GM12878 (cell line): Measurements from ENCODE around the gene SRRM3. TPM values are rescaled to one million over a fixed set of nuclear protein-coding genes. Genes with fewer than 3 reads are reported as not detected.

ENCODE experiments used
- ATF3 ChIP-seq: IDR thresholded peaks from 2 replicates; pipeline ENCODE4 v1.6.1; 2011; ENCODE audit warnings: low read depth, mild to moderate bottlenecking, low read length, moderate library complexity, borderline replicate concordance; ENCODE audit errors: extremely low read depth
- BCLAF1 ChIP-seq: fragments of 450-650 bp; IDR thresholded peaks from 2 replicates; pipeline ENCODE4 v1.6.1; 2017; ENCODE audit warnings: antibody characterized with exemption, mild to moderate bottlenecking, moderate library complexity
- CBFB ChIP-seq: IDR thresholded peaks from 2 replicates; pipeline ENCODE4 v1.6.1; 2016; ENCODE audit warnings: antibody characterized with exemption, low read depth
- CTCF ChIP-seq, 3 experiments: IDR thresholded peaks in 2 of 3; conservative IDR thresholded peaks in 1 of 3; 2 replicates each; pipeline ENCODE4 v1.5.1; 2011; ENCODE audit warnings: low read depth in 3 of 3, low read length in 3 of 3, mild to moderate bottlenecking in 3 of 3, control low read depth in 2 of 3, moderate library complexity in 2 of 3, inconsistent platforms in 1 of 3, mixed read lengths in 1 of 3; ENCODE audit not compliant: control insufficient read depth in 2 of 3, insufficient read depth in 1 of 3; ENCODE audit errors: extremely low read depth in 1 of 3
- E2F4 ChIP-seq: IDR thresholded peaks from 2 replicates; pipeline ENCODE4 v1.6.1; 2012; ENCODE audit warnings: low read depth, low read length, improper control_type of control experiment
- E4F1 ChIP-seq: fragments of 450-650 bp; IDR thresholded peaks from 2 replicates; pipeline ENCODE4 v1.6.1; 2018; ENCODE audit warnings: borderline replicate concordance, mild to moderate bottlenecking; ENCODE audit not compliant: partially characterized antibody
- EGR1 ChIP-seq, 2 experiments: IDR thresholded peaks; 1 replicate in 1 of 2; 2 replicates in 1 of 2; pipeline ENCODE4 v1.6.1; 2011 to 2012; ENCODE audit warnings: low read depth in 2 of 2, low read length in 2 of 2, borderline replicate concordance in 1 of 2, mild to moderate bottlenecking in 1 of 2, moderate library complexity in 1 of 2
- EP300 ChIP-seq, 2 experiments: fragments of 150-350 bp in 1 of 2; IDR thresholded peaks; 2 replicates each; pipeline ENCODE4 v1.6.1; 2011 to 2012; ENCODE audit warnings: low read depth in 2 of 2, low read length in 2 of 2, borderline replicate concordance in 1 of 2, improper control_type of control experiment in 1 of 2, inconsistent platforms in 1 of 2; ENCODE audit not compliant: control insufficient read depth in 1 of 2
- ESRRA ChIP-seq: IDR thresholded peaks from 2 replicates; pipeline ENCODE4 v1.6.1; 2012; ENCODE audit warnings: mild to moderate bottlenecking, low read length, improper control_type of control experiment
- MEF2A ChIP-seq: IDR thresholded peaks from 2 replicates; pipeline ENCODE4 v1.6.1; 2011; ENCODE audit warnings: low read depth, mild to moderate bottlenecking, low read length, moderate library complexity; ENCODE audit not compliant: insufficient read depth
- MTA3 ChIP-seq: IDR thresholded peaks from 2 replicates; pipeline ENCODE4 v1.6.1; 2012; ENCODE audit warnings: low read length, inconsistent platforms, borderline replicate concordance
- NR2C1 ChIP-seq: fragments of 450-650 bp; IDR thresholded peaks from 2 replicates; pipeline ENCODE4 v1.6.1; 2017; ENCODE audit warnings: antibody characterized with exemption, mild to moderate bottlenecking, moderate library complexity
- NR2F1 ChIP-seq: fragments of 450-650 bp; conservative IDR thresholded peaks from 2 replicates; pipeline ENCODE4 v1.6.1; 2017; ENCODE audit warnings: mild to moderate bottlenecking
- NRF1 ChIP-seq: conservative IDR thresholded peaks from 2 replicates; pipeline ENCODE4 v1.6.1; 2011; ENCODE audit warnings: mild to moderate bottlenecking, low read depth, low read length, improper control_type of control experiment
- POLR2AphosphoS5 ChIP-seq: IDR thresholded peaks from 2 replicates; pipeline ENCODE4 v1.6.1; 2011; ENCODE audit warnings: mild to moderate bottlenecking, low read length, inconsistent platforms
- RFX5 ChIP-seq: IDR thresholded peaks from 2 replicates; pipeline ENCODE4 v1.6.1; 2011; ENCODE audit warnings: low read depth, low read length, improper control_type of control experiment
- SMAD1 ChIP-seq: fragments of 450-650 bp; IDR thresholded peaks from 2 replicates; pipeline ENCODE4 v1.6.1; 2018; ENCODE audit warnings: mild to moderate bottlenecking, low read depth; ENCODE audit not compliant: partially characterized antibody
- YBX1 ChIP-seq: fragments of 450-650 bp; IDR thresholded peaks from 2 replicates; pipeline ENCODE4 v1.6.1; 2016; ENCODE audit warnings: antibody characterized with exemption
- ZNF217 ChIP-seq: fragments of 450-650 bp; IDR thresholded peaks from 2 replicates; pipeline ENCODE4 v1.6.1; 2017; ENCODE audit warnings: antibody characterized with exemption, mild to moderate bottlenecking
- ZSCAN29 ChIP-seq: fragments of 450-650 bp; IDR thresholded peaks from 2 replicates; pipeline ENCODE4 v1.6.1; 2017; ENCODE audit warnings: mild to moderate bottlenecking, moderate library complexity
- polyA plus RNA-seq, 11 experiments: library from polyadenylated mRNA; depleted of rRNA in 4 of 11; unstranded in 6 of 11; stranded (reverse) in 5 of 11; fragments of >200 nt; fragmentation: Nextera tagmentation in 4 of 11; fragmentation: Illumina TruSeq in 1 of 11; extraction: Ambion mirVana in 4 of 11; extraction: Trizol in 1 of 11; gene quantifications; 1 replicate in 1 of 11; 2 replicates in 10 of 11; pipeline versions ENCODE4 v1.2.1 to v1.2.3, GENCODE V29; 2011 to 2016; ENCODE audit warnings: inconsistent platforms in 2 of 11, missing spikeins in 2 of 11, low read depth in 1 of 11
- total RNA-seq, 4 experiments: library from RNA; depleted of rRNA in 3 of 4; stranded (reverse); fragments of >200 nt in 3 of 4; fragmentation: Illumina TruSeq in 1 of 4; extraction: Trizol in 1 of 4; gene quantifications; 2 replicates each; pipeline versions ENCODE4 v1.2.1 to v1.2.3, GENCODE V29; 2013 to 2021

The SRRM3 gene
- total and polyA plus RNA-seq, 10 of the 15 experiments (the other 5 are each of a cell fraction or from before 2014, with no cell fraction given): 0.03 to 0.15 (median 0.05) TPM; not detected in 6

- TF ChIP-seq EP300 (IDR thresholded peaks at IDR 0.05; ENCODE audit: borderline replicate concordance in 1 of 2, control insufficient read depth in 1 of 2, low read depth in 2 of 2, low read length in 2 of 2) (no peak), EGR1 (IDR thresholded peaks at IDR 0.05; ENCODE audit: borderline replicate concordance in 1 of 2, low read depth in 2 of 2, low read length in 2 of 2) (peak in 1 of 2 experiments; percentile 91; a peak in 2 of 3 replicates), E2F4 (no peak), NR2C1 (no peak), ZSCAN29 (no peak), YBX1 (no peak), SMAD1 (peak; percentile 99), ESRRA (no peak), CTCF (IDR thresholded peaks at IDR 0.05 in 2 of 3, conservative IDR thresholded peaks at IDR 0.05 in 1 of 3; ENCODE audit: control insufficient read depth in 2 of 3, extremely low read depth in 1 of 3, insufficient read depth in 1 of 3, low read depth in 3 of 3, low read length in 3 of 3) (no peak), POLR2AphosphoS5 (no peak), BCLAF1 (no peak), ZNF217 (peak; percentile 43; the same call in 1 of the 2 replicates), CBFB (0 out of 2 replicates have a peak, but pooled peaks have one; percentile 25), NR2F1 (no peak), E4F1 (no peak), NRF1 (peak; percentile 48), MTA3 (no peak; the same call in 1 of the 2 replicates), ATF3 (no peak), MEF2A (no peak), RFX5 (no peak)
Observed at GRCh38 chr7:76303202-76304147, 101.8 kb downstream of the SRRM3 start (continued).
